Erythroblast (primary cell): ENCODE results near the gene ATP1A4.

ENCODE experiments used
- GATA1 ChIP-seq: IDR thresholded peaks from 2 replicates; pipeline ENCODE4 v1.6.1; 2011; ENCODE audit warnings: low read depth, mild to moderate bottlenecking, control low read depth, low read length, moderate library complexity
- POLR2A ChIP-seq: IDR thresholded peaks from 2 replicates; pipeline ENCODE4 v1.6.1; 2011; ENCODE audit warnings: mild to moderate bottlenecking, low read length

- no peak for TF ChIP-seq POLR2A
- no peak for TF ChIP-seq GATA1
These were observed 27.3 kb downstream of the ATP1A4 start for GRCh38 chr1:160178731-160179130.
